M059J (cell line): ENCODE data around the gene SYCN. TPM values are rescaled to one million over a fixed set of nuclear protein-coding genes. Genes with fewer than 3 reads are reported as not detected.
A peak's percentile ranks its signal among the peaks of the same experiment; 100 is the strongest.
"Not testable (repeated sequence)": the region's sequence is repeated elsewhere in the genome, so short reads cannot be mapped to it uniquely, and the experiment has no call there.

Experiments used
- DNase-seq: peaks from one replicate; pipeline ENCODE4 v3.0.0-alpha.2; 2012; ENCODE audit warnings: low read depth
- total RNA-seq: library from RNA; depleted of rRNA; stranded (reverse); fragments of >200 nt; shearing (Covaris generic); gene quantifications from 2 replicates; pipeline ENCODE4 v1.2.3, GENCODE V29; 2014

The SYCN gene
- total RNA-seq, 1 experiment from 2014 or later = not detected

DNA sequence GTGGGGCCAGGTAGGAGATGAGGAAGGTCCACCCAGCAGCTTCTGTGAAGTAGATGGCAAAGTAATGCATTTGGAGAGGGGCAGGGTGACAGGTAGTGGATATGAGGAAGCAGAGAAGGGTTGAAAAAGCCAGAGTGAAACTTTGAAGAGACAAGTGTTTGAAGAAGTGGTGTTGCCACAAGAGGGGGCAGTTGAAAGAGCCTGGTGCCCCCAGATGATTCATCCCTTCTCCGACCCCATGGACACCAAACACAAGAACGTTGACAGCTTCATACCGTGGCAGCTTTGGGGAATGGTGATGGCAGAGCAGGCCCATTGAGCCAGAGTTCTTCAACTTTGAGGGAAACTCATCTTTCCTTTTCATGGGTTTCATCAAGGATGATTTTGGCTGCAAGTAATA is 20.8 kb upstream of the SYCN start:
- no peak for DNase-seq

DNA sequence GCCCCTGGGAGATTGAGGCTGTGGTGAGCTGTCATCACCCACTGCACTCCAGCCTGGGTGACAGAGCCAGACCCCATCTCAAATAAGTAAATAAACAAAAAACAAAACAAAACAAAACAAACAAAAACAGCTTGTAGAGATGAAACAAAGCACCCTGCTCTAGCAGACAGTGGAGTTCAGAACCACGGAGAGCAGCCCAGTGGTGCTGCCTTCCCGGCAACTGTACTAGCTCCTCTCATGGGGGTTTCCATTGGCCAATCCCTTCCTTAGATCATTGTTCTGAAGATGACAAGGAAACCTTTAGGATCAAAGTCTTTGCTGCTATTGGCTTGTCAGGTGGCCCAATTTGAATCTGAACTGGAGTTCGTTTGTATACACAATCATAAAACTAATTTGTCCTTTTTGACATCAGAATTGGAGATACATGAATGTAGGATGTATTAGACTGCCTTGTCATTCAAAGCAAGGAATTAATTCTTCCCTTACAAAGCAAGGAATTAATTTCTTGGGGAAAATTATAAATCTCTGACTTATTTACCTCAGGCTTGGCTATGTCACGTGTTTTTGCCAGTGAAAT is 19.7 kb upstream of the SYCN start:
- peak; percentile 28 for DNase-seq

DNA sequence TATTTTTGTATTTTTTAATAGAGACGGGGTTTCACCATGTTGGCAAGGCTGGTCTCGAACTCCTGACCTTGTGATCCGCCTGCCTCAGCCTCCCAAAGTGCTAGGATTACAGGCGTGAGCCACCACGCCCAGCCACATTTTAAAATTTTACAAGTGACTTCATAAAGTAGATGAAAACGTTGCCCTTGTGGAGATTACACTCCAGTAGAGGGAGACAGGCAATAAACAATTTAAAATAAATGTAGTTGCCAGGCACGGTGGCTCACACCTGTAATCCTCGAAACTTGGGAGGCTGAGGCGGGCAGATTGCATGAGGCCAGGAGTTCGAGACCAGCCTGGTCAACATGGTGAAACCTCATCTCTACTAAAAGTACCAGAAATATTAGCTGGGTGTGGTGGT is 15.0 kb upstream of the SYCN start:
- not testable (repeated sequence) for DNase-seq

DNA sequence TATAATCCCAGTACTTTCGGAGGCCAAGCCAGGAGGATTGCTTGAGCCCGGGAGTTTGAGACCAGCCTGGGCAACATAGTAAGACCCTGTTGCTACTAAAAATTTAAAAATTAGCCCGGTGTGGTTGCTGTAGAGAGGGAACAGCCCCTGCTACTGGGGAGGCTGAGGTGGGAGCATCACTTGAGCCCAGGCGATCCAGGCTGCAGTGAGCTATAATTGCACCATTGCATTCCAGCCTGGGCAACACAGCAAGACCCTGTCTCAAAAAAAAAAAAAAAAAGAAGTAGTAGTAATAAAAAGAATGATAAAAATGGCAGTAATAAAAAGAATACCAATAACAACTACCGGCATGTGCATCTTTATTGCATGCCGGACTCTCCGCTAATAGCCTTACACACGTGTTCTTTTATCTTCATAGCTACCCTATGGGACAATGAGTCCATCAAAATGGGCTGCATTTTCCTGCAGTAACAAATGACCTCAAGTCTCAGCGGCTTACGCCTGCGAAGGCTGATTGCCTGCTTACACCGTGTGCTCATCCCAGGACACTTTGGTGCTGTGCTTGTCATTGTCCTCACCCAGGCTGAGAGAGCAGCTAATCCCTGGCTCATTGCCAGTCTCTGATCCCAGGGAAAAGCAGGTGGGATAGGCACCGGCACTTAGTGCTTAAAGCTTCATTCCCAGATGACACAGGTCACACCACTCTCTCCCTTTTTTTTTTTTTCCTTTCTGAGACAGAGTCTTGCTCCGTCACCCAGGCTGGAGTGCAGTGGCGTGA is 14.4 kb upstream of the SYCN start:
- no peak for DNase-seq

DNA sequence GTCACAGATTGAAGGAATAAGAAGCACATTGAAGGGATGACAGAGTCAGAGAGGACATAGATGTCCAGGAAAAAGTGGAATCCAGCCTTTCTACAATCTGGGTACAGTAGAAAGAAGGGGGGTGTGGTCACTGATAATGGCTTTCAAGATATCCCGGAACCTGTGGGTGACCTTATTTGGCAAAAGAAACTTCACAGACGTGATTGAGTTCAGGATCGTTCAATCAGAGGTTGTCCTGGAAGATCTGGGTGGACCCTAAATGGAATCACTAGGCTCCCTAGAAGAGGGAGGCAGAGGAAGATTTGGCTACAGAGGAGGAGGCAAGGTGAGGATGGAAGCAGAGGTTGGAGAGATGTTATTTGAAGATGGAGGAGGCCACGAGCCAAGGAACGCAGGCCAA is 13.0 kb upstream of the SYCN start:
- DNase-seq = no peak

DNA sequence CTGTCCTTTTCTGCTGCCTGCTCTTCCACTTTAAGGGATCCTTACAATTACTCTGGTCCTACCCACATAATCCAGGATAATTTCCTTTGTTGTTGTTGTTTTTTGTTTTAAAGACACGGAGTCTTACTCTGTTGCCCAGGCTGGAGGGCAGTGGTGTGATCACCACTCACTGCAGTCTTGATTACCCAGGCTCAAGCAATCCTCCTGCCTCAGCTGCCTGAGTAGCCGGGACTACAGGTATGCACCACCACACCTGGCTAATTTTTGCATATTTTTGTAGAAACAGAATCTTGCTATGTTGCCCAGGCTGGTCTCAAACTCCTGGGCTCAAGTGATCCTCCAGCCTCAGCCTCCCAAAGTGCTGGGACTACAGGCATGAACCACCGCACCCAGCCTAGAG is 11.3 kb upstream of the SYCN start:
- not testable (repeated sequence) for DNase-seq

DNA sequence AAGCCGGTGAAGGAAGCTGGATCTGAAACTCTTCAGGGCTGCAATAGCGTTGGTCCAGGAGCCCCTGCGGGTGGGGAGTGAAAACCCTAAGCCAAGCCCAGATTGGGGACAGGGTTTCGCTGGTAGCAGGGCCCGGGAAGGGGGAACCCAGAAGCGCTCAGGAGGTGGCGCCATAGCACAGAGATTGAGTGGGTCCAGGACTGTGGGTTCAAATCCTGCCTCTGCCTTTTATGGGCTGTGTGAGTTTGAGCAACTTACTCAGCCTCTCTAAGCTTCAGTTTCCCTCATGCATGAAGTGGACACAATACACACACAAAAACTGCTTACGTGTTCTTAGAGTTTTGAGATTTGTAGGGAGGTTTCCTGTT is 8.3 kb upstream of the SYCN start:
- DNase-seq = no peak

DNA sequence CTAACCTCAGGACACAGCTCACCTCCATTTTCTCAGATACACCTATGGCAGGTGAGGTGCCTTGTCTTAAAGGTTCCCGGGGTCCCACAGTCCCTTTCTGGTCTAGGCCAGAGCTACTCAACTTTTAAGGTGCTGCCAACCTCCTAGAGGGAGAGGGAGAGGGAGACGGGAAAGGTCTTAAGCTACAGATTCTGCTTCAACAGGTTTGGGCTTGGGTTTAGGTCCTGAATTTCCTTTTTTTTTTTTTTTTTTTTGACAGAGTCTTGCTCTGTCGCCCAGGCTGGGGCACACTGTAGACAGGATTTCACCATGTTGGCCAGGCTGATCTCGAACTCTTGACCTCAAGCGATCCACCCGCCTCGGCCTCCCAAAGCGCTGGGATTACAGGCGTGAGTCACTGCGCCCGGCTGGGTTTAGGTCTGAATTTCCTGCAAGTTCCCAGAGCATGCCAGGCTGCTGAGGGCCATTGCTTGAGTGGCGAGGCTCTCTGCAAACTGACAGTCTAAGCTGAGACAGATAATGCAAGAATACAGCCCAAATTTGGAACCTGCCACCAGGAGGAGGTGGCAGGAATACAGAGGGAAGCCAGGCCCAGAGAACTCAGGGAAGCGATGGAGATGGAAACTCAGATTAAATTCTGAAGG is 7.8 kb upstream of the SYCN start:
- DNase-seq = peak; percentile 43

DNA sequence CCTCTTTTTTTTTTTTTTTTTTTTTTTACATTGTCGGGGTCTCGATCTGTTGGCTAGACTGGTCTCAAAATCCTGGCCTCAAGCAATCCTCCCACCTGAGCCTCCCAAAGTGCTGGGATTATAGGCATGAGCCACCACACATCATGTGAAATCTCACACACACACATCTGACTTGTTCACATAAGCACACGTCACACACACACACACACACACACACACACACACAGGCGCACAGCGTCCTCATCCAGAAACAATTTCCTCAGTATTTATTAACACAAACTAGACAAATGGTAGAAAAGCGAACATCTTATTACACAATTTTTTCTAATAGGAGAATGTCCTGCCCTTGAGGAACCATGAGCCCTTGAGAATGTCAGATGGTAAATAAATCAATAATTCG is 5.1 kb upstream of the SYCN start:
- DNase-seq = no peak

DNA sequence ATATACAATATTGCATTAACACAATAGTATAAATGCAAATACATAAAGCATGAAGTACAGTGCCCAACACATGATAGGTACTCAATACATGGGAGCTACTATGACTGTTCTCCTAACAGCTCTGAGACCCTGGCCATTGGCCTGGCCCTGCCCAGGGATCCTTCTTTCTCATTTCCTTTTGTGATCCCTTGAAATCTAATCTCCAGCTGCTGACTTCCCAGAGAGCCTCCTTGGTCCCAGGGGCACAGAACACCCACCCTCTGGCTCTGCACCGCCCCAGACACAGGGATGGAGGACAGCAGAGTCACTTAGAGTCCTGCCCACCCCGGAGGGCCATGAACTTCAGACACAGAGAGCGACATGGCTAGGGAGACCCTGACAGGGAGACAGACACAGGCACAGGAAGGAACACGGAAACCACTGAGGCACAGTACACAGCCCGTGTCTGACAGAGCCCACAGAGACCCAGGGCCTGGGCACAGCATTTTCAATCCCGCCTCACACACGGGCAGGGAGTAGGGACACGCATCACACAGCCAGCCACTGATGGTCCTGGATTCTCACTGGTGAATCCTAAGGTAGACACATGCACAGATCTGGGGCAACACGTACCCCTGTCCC is 4.2 kb upstream of the SYCN start:
- no peak for DNase-seq

DNA sequence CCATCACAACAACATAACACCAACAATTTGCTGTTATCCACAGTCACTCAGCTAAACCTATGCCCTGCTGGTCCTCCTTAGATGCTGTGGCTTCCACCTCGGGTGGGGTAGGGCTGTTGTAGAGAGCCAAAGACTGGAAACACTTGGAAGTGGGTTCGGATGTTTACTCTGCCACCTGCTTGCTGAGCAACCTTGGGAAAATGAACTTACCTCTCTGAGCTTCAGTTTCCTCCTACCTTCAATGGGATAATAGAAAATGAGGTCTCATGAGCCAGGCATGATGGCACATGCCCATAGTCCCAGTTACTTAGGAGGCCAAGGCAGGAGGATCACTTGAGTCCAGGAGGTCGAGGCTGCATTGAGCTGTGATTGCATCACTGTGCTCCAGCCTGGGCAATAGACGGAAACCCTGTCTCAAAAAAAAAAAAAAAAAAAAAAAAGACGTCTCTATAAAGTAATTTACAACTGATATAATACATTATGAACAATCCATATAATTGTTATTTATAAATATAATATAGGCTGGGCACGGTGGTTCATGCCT is 3.3 kb upstream of the SYCN start:
- DNase-seq = no peak

DNA sequence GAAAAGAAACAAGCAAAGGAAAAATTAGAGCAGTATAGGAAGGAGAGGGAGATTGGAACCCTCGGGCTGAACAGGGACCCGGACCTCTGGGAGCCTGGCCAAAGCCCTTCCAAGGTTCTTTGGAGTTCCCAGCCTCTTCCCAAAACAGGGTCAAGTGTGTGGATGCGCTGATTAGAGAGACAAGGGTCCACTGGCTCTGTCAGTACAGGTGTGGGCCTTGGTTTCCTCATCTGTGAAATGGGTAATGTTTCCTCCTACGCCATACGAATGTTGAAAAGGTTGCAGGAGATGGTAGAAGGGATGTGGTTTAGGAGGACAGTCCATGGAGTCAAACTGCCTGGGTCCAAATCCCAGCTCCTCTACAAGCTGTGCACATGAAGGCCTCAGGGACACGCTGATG is 2.1 kb upstream of the SYCN start:
- no peak for DNase-seq

DNA sequence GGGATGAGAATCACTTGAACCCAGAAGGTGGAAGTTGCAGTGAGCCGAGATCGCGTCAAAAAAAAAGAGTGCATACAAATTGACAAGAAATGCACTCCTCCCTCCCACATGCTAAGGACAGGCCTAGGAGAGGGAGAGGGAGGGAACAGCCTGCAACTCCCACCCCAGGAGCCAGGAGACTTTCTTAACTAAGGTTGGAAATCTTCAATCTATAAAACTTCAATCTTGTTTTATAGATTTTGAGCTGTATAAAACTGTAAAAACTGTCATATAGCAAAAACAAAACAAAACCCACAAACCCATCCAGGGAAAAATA is 1.3 kb upstream of the SYCN start:
- no peak for DNase-seq

DNA sequence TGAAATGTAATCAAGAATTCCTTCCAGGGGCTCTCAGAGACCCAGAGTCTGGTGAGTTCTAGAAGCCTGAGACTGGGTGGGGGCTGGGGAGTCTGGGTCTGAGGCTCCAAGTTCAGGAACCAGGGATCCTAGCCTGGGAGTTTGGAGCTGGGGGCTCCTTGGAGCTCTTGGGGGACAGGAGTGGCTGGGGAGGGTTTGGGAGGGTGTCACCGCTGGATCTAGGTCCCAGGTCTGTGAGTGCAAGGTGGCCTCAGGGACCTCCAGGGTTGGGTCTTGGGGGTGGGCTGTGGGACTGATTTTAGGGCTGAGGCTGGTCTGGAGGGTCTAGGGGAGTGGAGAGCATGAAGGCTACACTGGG is 1.1 kb downstream of the SYCN start:
- no peak for DNase-seq

DNA sequence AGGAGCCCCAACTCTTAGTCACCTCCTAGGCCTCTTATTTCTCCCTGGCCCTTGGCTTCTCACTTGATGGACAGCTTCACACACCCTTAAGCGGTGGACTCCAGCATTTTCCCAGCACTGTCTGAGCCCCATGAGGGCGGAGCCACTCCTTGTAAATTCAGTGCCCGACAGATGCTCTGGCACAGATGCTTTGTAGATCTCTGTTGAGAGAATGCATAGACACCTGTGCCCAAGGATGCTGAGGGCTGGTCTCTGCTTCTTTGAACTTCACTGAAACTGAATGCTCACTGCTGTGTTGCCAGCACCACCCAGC is 3.3 kb downstream of the SYCN start:
- no peak for DNase-seq

DNA sequence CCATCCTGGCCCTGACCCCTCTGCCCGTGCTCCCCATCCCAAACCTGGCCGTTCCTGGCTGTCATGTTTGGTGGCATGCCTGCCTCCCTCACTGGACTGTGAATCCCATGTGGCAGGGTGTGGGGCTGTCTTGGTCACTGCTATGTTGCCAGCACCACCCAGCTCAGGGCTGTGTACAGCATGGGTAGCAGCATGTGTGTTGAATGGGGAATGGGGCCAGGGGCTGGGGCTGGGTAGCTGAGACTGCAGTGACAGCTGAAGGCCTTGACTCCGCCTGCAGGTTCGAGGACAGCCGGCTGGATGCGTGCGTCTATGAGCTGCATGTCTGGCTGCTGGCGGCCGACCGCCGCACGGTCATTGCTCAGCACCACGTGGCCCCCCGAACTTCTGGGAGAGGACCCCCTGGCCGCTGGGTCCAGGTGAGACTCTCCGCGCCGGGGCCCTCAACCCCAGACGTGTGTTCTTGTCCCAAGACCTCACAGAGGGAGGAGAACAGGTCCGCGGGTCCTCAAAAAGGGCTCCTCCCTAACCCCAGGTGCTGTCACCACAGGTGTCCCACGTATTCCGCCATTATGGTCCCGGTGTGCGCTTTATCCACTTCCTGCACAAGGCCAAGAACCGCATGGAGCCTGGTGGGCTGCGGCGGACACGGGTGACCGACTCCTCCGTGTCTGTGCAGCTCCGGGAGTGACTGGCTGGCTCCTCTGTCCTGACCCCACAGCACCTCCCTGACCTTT is 3.8 kb downstream of the SYCN start:
- no peak for DNase-seq

DNA sequence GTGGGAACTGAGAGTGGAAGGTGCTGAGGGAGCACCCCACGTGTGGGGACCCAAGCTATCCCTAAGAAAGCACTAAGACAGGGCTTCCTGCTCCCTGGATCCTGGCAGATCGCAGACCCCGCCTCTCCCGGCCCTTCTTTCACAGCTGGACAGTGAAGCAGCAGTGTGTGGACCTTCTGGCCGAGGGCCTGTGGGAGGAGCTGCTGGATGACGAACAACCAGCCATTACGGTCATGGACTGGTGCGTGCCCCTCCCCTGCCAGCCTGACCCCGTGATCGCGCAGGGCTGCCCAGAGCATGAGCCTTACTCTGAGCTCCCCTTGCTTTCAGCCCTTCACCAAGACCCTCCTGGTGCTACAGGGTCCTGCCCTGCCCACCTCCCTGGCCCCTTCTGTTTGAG is 5.0 kb downstream of the SYCN start:
- DNase-seq = peak; percentile 71

DNA sequence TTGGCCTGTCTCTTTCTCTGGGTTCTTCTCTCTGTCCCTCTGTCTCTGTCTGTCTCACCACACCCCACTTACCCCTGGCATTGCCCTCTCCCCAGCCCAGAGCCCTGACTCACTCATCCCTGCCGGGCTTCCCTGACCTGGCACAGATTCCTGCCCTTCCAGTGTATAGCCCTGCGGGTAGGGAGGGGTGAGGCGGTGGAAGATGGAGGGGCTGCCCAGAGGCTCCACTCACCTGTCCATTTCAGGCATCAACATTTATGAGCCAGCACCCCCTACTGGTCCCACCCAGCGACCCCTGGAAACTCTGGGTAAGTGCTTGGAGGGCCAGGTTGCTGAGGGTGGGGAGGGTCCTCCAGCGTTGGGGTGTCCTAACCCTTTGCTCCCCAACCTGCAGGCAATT is 6.3 kb downstream of the SYCN start:
- DNase-seq = peak; percentile 49

DNA sequence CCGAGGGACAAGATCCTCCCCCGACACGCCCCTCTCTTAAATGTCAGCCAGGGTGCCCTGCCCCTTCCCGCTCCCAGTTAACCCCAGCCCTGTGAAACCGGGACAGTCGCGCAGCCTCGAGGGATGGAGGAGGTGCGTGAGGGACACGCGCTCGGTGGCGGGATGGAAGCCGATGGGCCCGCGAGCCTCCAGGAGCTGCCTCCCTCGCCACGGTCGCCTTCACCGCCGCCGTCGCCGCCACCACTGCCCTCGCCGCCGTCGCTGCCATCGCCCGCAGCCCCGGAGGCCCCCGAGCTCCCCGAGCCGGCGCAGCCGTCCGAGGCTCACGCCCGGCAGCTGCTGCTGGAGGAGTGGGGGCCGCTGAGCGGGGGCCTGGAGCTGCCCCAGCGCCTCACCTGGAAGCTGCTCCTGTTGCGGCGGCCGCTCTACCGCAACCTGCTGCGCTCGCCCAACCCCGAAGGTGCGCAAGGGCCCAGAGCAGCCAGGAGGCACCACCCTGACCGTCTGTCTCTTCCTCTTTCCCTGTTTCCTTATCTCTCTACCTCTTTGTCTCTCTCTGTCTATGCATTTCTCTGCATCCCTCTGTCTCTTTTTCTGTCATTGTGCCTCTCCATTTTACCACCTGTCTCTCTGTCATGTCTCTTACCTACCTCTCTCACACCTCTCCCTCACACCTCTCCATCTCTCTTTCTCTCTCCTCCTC is 7.1 kb downstream of the SYCN start, which contains the start of gene NCCRP1:
NCCRP1 (plus strand) TSS at position 105 of the 703 bp plus-strand sequence; CDS start at position 124, 19 bp downstream.
- DNase-seq = no peak

DNA sequence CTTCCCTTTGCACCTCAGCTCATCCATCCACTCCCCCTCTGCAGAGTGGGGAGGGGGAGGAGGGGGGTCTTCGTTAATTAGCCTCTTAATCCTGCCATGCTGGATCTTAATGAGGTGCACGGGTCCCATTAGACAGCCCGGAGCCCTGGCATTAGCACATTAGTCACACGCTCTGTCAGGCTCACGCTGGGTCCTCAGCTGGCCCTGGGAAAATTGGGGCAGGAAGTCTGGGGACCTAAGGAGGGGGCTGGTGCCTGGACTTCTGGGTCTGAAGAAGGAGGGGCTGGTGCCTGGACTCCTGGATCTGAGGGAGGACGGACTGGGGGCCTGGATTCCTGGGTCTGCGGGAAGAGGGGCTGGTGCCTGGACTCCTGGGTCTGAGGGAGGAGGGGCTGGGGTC is 7.7 kb downstream of the SYCN start:
- DNase-seq = no peak

DNA sequence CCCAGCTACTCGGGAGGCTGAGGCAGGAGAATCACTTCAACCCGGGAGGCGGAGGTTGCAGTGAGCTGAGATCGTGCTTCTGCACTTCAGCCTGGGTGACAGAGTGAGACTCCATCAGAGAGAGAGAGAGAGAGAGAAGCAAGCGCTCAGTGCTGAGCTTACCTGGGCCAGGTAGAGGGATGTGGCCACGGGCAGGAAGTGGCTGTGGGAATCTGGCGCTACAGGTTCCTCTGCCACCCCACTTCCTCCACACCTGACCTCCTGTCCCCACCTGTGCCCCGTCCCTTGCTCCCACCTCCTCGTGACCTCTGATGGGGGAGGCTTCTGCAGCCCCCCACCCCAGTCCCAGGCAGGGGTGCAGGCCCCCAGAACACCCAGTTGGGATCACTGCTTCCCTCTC is 8.3 kb downstream of the SYCN start:
- DNase-seq = no peak
